Heart left ventricle (tissue), 13 donors: ENCODE data around the gene HBZ.
"Not testable (repeated sequence)": the region's sequence is repeated elsewhere in the genome, so short reads cannot be mapped to it uniquely, and the experiment has no call there.

Experiments
- CTCF ChIP-seq, 12 donors: fragments of 200-600 bp; sonication (generic) in 4 of 12; IDR thresholded peaks; one replicate each; pipeline versions ENCODE4 v1.5.0 to v1.8.0; 2018 to 2022; ENCODE audit warnings: antibody characterized with exemption in 12 of 12, mild to moderate bottlenecking in 5 of 12
- POLR2A ChIP-seq, 2 donors: fragments of 450-650 bp; IDR thresholded peaks; one replicate each; pipeline ENCODE4 v1.6.1; 2017; ENCODE audit warnings: antibody characterized with exemption in 2 of 2, mild to moderate bottlenecking in 2 of 2, moderate library complexity in 2 of 2
- donor health status: ischemic (EF 13 %, LVEDD 7.1; RV severe dilation, severe dysfunction).
- donor health status: DM: no; HTN: yes; CAD: no.
- donor health status: DM: no; HTN: no; CAD: no.
- donor health status: ischemic (EF 25% LVEDD 6.9; RV normal size, moderate dysfunction).
- donor health status: ischemic (EF 25% LVEDD 5.7; RV mildly dilated, moderate dysfunction).
- donor health status: ischemic (EF 35%, LVEDD 5.7; RV mildly dilated, moderate dysfunction).
- donor health status: nonischemic (EF 11% LVEDD 7.7; RV severe dilation, severe dysfunction).
- donor health status: DM: yes; HTN: yes; CAD: no.
- donor health status: PGD.
- donor health status: ischemic (EF 29% LVEDD 5.4; RV normal size, mild dysfunction).
- donor health status: nonischemic (EF 23%, LVEDD 6.1; RV moderate dilation, normal function).

GRCh38 chr16:204046-204445, 51.6 kb downstream of the HBZ start:
- TF ChIP-seq CTCF, POLR2A (IDR thresholded peaks at IDR 0.05): not testable (repeated sequence)
